ENCODE data around the gene KPNA2.
"Not testable (repeated sequence)": the region's sequence is repeated elsewhere in the genome, so short reads cannot be mapped to it uniquely, and the experiment has no call there.

The KPNA2 gene

GRCh38 chr17:68035523-68036303 is at the start of gene KPNA2:
TSS of gene KPNA2 (plus strand) at chr17:68035735. CDS start at chr17:68037133, 1,398 bp downstream.
- DNase-seq, result peak; percentile 97

GRCh38 chr17:67990909-67991308 is 44.6 kb upstream of the KPNA2 start:
- peak; percentile 51 for DNase-seq

- DNase-seq, result no peak
Observed at GRCh38 chr17:67992548-67993152, 42.9 kb upstream of the KPNA2 start.

GRCh38 chr17:67993153-67993997 is 42.2 kb upstream of the KPNA2 start:
- peak; percentile 70 for DNase-seq

GRCh38 chr17:67993998-67994361 is 41.6 kb upstream of the KPNA2 start:
- no peak for DNase-seq

- no peak for DNase-seq
Observed at GRCh38 chr17:67994817-67995569, 40.5 kb upstream of the KPNA2 start.

GRCh38 chr17:67995570-67996263 is 39.8 kb upstream of the KPNA2 start:
- no peak for DNase-seq

- DNase-seq, result not testable (repeated sequence)
Observed at GRCh38 chr17:67996301-67997171, 39.0 kb upstream of the KPNA2 start, which contains the start of gene C17orf58. TSS of gene C17orf58 (minus strand) at chr17:67996469. CDS start at chr17:67996198, 271 bp downstream.

- DNase-seq, result no peak
Observed at GRCh38 chr17:67998466-67998865, 37.1 kb upstream of the KPNA2 start.

- no peak for DNase-seq
Observed at GRCh38 chr17:67999291-67999911, 36.1 kb upstream of the KPNA2 start.

GRCh38 chr17:68004201-68004600 is 31.3 kb upstream of the KPNA2 start:
- DNase-seq, result no peak

- DNase-seq, result no peak
Observed at GRCh38 chr17:68006797-68007196, 28.7 kb upstream of the KPNA2 start.

GRCh38 chr17:68011199-68011665 is 24.3 kb upstream of the KPNA2 start:
- no peak for DNase-seq

- DNase-seq, result no peak
Observed at GRCh38 chr17:68013385-68013784, 22.1 kb upstream of the KPNA2 start.

GRCh38 chr17:68015081-68015723 is 20.3 kb upstream of the KPNA2 start:
- no peak for DNase-seq

- DNase-seq, result no peak
Observed at GRCh38 chr17:68016838-68017237, 18.7 kb upstream of the KPNA2 start.

- not testable (repeated sequence) for DNase-seq
Observed at GRCh38 chr17:68018493-68018892, 17.0 kb upstream of the KPNA2 start.

GRCh38 chr17:68019336-68019674 is 16.2 kb upstream of the KPNA2 start:
- no peak for DNase-seq

- peak; percentile 94 for DNase-seq
Observed at GRCh38 chr17:68019675-68020408, 15.7 kb upstream of the KPNA2 start.

All from NCI-H1092 (cell line).